ENCODE data around the gene SHISA4. TPM values are rescaled to one million over a fixed set of nuclear protein-coding genes. Genes with fewer than 3 reads are reported as not detected.
"Not testable (repeated sequence)": the region's sequence is repeated elsewhere in the genome, so short reads cannot be mapped to it uniquely, and the experiment has no call there.

SHISA4 gene
- total and polyA plus RNA-seq, 4 donors: 7.2 to 15.9 (median 11.8) TPM

DNA sequence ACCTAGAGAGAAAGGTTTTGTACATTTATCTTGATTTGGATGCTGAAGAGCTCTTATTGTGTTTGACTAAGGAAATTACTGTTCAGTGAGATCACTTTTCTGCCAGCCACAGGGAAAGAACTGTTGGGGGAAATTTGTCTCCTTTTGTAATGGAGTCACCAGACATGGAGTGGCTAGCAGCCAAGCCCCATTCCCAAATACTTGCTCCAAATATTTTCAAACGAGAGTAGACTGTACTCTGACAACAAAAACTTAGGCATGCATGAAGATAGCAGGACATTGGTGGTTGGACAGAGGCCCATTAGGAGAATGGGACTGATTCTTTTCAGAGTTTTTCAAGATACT lies 38.7 kb upstream of the SHISA4 start:
- Histone ChIP-seq H3K9ac (ENCODE audit: insufficient read depth in 1 of 2, low read length in 2 of 2) (no peak overlapping the region), H3K27me3 (ENCODE audit: control insufficient read depth in 3 of 3, insufficient read depth in 3 of 3, low read length in 2 of 3) (no peaks in the 10 kb centered on the region), H3K4me3 (no peak overlapping the region), H3K4me1 (ENCODE audit: control insufficient read depth in 5 of 5, insufficient read depth in 5 of 5, low read length in 5 of 5) (peaks cover 0 to 22% (median 7%) of the 10 kb centered on the region in 5 donors), H3K9me3 (ENCODE audit: control insufficient read depth in 4 of 4, insufficient read depth in 3 of 4, low read length in 3 of 4) (no peaks in the 10 kb centered on the region), H3K27ac (ENCODE audit: low read depth in 1 of 2, low read length in 1 of 2) (peak overlapping the region in 1 of 2 donors; percentile 60), H3K36me3 (ENCODE audit: control insufficient read depth in 4 of 4, insufficient read depth in 4 of 4, low read length in 4 of 4) (peaks cover 16 to 46% (median 35%) of the 10 kb centered on the region in 4 donors)
- TF ChIP-seq, protein P1, sequence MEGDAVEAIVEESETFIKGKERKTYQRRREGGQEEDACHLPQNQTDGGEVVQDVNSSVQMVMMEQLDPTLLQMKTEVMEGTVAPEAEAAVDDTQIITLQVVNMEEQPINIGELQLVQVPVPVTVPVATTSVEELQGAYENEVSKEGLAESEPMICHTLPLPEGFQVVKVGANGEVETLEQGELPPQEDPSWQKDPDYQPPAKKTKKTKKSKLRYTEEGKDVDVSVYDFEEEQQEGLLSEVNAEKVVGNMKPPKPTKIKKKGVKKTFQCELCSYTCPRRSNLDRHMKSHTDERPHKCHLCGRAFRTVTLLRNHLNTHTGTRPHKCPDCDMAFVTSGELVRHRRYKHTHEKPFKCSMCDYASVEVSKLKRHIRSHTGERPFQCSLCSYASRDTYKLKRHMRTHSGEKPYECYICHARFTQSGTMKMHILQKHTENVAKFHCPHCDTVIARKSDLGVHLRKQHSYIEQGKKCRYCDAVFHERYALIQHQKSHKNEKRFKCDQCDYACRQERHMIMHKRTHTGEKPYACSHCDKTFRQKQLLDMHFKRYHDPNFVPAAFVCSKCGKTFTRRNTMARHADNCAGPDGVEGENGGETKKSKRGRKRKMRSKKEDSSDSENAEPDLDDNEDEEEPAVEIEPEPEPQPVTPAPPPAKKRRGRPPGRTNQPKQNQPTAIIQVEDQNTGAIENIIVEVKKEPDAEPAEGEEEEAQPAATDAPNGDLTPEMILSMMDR (IDR thresholded peaks at IDR 0.05; ENCODE audit: control extremely low read depth, extremely low read depth): no peak
- WGBS, 2 donors: 16 to 52% methylated on average over 1 of the region's 1 CpG
- DNase-seq (peak; percentile 69 to 81 (median 72)), ATAC-seq (ENCODE audit: insufficient read depth, low FRiP score) (peak; percentile 64)

DNA sequence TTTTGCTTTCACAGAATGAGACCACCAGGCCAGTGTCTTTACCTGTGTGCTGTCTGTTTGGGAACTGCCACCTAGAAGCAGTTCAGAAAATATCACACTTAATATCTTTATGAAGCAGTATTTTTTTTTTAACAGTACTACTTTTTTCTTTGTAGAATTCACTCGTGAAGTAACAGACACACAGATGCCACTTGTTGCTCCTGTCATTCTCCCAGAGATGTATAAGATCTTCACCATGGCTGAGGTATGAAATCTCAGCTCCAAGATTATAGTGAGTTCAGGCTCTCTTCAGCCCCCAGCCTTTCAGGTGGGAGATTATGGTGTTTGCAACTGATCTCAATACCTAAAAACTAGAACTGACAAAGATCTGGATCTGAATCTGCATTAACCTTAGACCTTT lies 36.7 kb upstream of the SHISA4 start:
- Histone ChIP-seq H3K9ac (ENCODE audit: insufficient read depth in 1 of 2, low read length in 2 of 2) (no peak overlapping the region), H3K36me3 (ENCODE audit: control insufficient read depth in 4 of 4, insufficient read depth in 4 of 4, low read length in 4 of 4) (peaks cover 18 to 63% (median 44%) of the 10 kb centered on the region in 4 donors), H3K4me3 (no peak overlapping the region), H3K27me3 (ENCODE audit: control insufficient read depth in 3 of 3, insufficient read depth in 3 of 3, low read length in 2 of 3) (no peaks in the 10 kb centered on the region), H3K4me1 (ENCODE audit: control insufficient read depth in 5 of 5, insufficient read depth in 5 of 5, low read length in 5 of 5) (peaks cover 0 to 19% (median 7%) of the 10 kb centered on the region in 5 donors), H3K27ac (ENCODE audit: low read depth in 1 of 2, low read length in 1 of 2) (no peak overlapping the region), H3K9me3 (ENCODE audit: control insufficient read depth in 4 of 4, insufficient read depth in 3 of 4, low read length in 3 of 4) (no peaks in the 10 kb centered on the region)
- DNase-seq (no peak), ATAC-seq (ENCODE audit: insufficient read depth, low FRiP score) (no peak)
- TF ChIP-seq, protein P1 (IDR thresholded peaks at IDR 0.05; ENCODE audit: control extremely low read depth, extremely low read depth): no peak
- WGBS, 2 donors: 93% methylated on average over 1 of the region's 1 CpG

DNA sequence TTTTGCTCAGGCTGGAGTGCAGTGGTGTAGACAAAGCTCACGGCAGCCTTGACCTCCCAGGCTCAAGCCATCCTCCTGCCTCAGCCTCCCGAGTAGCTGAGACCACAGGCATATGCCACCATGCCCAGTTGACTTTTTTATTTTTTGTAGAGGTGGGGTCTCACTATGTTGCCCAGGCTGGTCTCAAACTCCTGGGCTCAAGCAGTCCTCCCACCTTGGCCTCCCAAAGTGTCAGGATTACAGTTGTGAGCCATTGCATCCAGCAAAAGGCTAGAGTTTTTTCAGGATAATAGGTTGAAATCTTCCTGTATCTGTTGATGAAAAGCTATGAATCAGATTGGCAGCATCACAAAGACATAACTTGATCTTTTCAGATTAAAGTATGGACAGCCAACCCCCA lies 32.0 kb upstream of the SHISA4 start:
- not testable (repeated sequence) for ATAC-seq (ENCODE audit: insufficient read depth, low FRiP score); H3K9me3 ChIP-seq (ENCODE audit: control insufficient read depth in 4 of 4, insufficient read depth in 3 of 4, low read length in 3 of 4); H3K27ac ChIP-seq (ENCODE audit: low read depth in 1 of 2, low read length in 1 of 2); DNase-seq; H3K4me1 ChIP-seq (ENCODE audit: control insufficient read depth in 5 of 5, insufficient read depth in 5 of 5, low read length in 5 of 5); H3K27me3 ChIP-seq (ENCODE audit: control insufficient read depth in 3 of 3, insufficient read depth in 3 of 3, low read length in 2 of 3); H3K9ac ChIP-seq (ENCODE audit: insufficient read depth in 1 of 2, low read length in 2 of 2); H3K4me3 ChIP-seq
- H3K36me3 ChIP-seq (ENCODE audit: control insufficient read depth in 4 of 4, insufficient read depth in 4 of 4, low read length in 4 of 4): peaks cover 17 to 67% (median 45%) of the 10 kb centered on the region in 4 donors
- WGBS, 2 donors: 95 to 98% methylated on average over 2 of the region's 2 CpGs

DNA sequence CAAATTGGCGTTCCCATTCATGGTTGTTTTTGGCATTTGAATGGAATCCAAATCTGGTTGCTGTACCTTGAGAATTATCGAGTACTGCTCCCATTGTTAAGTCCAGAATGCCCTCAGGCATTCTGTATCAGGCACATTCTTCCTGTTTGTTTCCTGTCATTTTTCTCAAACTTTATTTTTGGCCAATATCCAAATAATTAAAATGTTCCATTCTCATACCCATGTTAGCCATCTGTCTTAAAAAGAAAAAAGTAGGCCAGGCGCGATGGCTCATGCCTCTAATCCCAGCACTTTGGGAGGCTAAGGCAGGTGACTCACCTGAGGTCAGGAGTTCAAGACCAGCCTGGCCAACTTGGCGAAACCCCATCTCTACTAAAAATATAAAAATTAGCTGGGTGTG lies 29.3 kb upstream of the SHISA4 start:
- Histone ChIP-seq H3K36me3 (ENCODE audit: control insufficient read depth in 4 of 4, insufficient read depth in 4 of 4, low read length in 4 of 4) (peaks cover 16 to 53% (median 30%) of the 10 kb centered on the region in 4 donors), H3K4me1 (ENCODE audit: control insufficient read depth in 5 of 5, insufficient read depth in 5 of 5, low read length in 5 of 5) (peaks cover 0 to 2% (median 0%) of the 10 kb centered on the region in 5 donors), H3K9ac (ENCODE audit: insufficient read depth in 1 of 2, low read length in 2 of 2) (no peak overlapping the region), H3K27ac (ENCODE audit: low read depth in 1 of 2, low read length in 1 of 2) (no peak overlapping the region), H3K4me3 (no peak overlapping the region), H3K9me3 (ENCODE audit: control insufficient read depth in 4 of 4, insufficient read depth in 3 of 4, low read length in 3 of 4) (no peaks in the 10 kb centered on the region), H3K27me3 (ENCODE audit: control insufficient read depth in 3 of 3, insufficient read depth in 3 of 3, low read length in 2 of 3) (no peaks in the 10 kb centered on the region)
- TF ChIP-seq, protein P1 (IDR thresholded peaks at IDR 0.05; ENCODE audit: control extremely low read depth, extremely low read depth): no peak
- no peak for ATAC-seq (ENCODE audit: insufficient read depth, low FRiP score)
- WGBS, 2 donors: 74 to 79% methylated on average over 5 of the region's 5 CpGs
- DNase-seq: no peak

Measured in lung (tissue), 12 donors.